GM10266 (cell line): Measurements from ENCODE around the gene TPSG1.
"Not testable (repeated sequence)": the region's sequence is repeated elsewhere in the genome, so short reads cannot be mapped to it uniquely, and the experiment has no call there.

Source experiments
- DNase-seq: peaks from one replicate; pipeline ENCODE4 v3.0.0; 2012; ENCODE audit errors: extremely low spot score
- CTCF ChIP-seq: IDR thresholded peaks from 2 replicates; pipeline ENCODE4 v1.5.1; 2012; ENCODE audit warnings: mild to moderate bottlenecking, low read depth; ENCODE audit not compliant: control insufficient read depth, insufficient read depth; ENCODE audit errors: missing control alignments

Gene TPSG1

GRCh38 chr16:1196494-1196893 is 28.6 kb downstream of the TPSG1 start:
- no peak for DNase-seq

GRCh38 chr16:1195393-1195666 is 29.7 kb downstream of the TPSG1 start:
- no peak for DNase-seq
- no peak for TF ChIP-seq CTCF

More at GRCh38 chr16:1196494-1196893, 28.6 kb downstream of the TPSG1 start:
- no peak for TF ChIP-seq CTCF

GRCh38 chr16:1194665-1195392 is 30.2 kb downstream of the TPSG1 start:
- peak; percentile 68 for DNase-seq
- TF ChIP-seq CTCF: peak; percentile 54

GRCh38 chr16:1193825-1194581 is 31.1 kb downstream of the TPSG1 start:
- TF ChIP-seq CTCF: no peak
- DNase-seq: no peak

GRCh38 chr16:1193143-1193824 is 31.8 kb downstream of the TPSG1 start:
- DNase-seq: no peak
- TF ChIP-seq CTCF: no peak

GRCh38 chr16:1192384-1193073 is 32.5 kb downstream of the TPSG1 start:
- no peak for TF ChIP-seq CTCF
- no peak for DNase-seq

GRCh38 chr16:1190789-1191188 is 34.3 kb downstream of the TPSG1 start:
- not testable (repeated sequence) for DNase-seq
